ENCODE measurements around the gene ARID3A. TPM values are rescaled to one million over a fixed set of nuclear protein-coding genes. Genes with fewer than 3 reads are reported as not detected.

Gene ARID3A
- total and polyA plus RNA-seq, 2 of the 13 experiments (the other 11 are each of a cell fraction or from before 2014, with no cell fraction given), result 71.3 to 77.9 TPM

DNA sequence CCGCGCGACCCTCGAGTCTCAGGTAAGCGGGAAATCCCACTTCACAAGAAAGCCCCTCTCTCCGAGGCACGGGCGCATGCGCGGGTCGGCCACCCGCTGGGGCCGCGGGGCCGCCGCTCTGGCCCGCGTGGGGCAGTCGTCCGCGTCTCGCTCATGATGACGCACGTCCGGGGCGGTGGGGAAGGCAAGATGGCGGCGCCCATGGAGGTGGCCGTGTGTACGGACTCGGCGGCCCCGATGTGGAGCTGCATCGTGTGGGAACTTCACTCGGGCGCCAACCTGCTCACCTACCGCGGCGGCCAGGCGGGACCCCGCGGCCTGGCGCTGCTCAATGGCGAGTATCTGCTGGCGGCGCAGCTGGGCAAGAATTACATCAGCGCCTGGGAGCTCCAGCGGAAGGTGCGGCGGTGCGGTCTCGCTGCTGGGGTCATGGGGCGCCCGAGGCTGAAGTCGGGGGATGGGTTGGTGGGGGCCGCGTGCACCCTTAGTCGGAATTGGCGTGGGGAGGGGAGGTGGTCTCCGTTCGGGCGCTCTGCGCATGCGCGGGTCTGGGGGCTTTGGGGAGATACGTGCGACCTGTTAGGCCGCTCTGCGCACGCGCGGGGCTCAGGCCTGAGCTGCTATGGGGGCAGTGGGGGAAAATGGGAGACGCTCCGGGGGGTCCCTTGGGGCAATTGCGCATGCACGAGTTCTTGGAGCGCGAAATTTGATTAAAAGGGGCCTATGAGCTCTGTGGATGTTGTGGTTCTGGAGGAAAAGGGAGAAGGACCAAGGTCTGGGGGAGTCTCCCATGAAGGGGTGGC is 58.5 kb downstream of the ARID3A start, which contains the start of gene WDR18 (continued):
- TF ChIP-seq, protein P1, sequence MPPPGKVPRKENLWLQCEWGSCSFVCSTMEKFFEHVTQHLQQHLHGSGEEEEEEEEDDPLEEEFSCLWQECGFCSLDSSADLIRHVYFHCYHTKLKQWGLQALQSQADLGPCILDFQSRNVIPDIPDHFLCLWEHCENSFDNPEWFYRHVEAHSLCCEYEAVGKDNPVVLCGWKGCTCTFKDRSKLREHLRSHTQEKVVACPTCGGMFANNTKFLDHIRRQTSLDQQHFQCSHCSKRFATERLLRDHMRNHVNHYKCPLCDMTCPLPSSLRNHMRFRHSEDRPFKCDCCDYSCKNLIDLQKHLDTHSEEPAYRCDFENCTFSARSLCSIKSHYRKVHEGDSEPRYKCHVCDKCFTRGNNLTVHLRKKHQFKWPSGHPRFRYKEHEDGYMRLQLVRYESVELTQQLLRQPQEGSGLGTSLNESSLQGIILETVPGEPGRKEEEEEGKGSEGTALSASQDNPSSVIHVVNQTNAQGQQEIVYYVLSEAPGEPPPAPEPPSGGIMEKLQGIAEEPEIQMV (CRISPR knock-in tag; IDR thresholded peaks at IDR 0.05; ENCODE audit: low read depth), result peak; percentile 65; the same call in 1 of the 2 replicates
- TF ChIP-seq MLLT10 (CRISPR knock-in tag; IDR thresholded peaks at IDR 0.05), result no peak
- no peak for TF ChIP-seq ARID2 (CRISPR knock-in tag; IDR thresholded peaks at IDR 0.05; ENCODE audit: borderline replicate concordance)
- peak; percentile 79; the same call in 1 of the 2 replicates for TF ChIP-seq RFXANK (CRISPR knock-in tag; IDR thresholded peaks at IDR 0.05)
- TF ChIP-seq, protein P2, sequence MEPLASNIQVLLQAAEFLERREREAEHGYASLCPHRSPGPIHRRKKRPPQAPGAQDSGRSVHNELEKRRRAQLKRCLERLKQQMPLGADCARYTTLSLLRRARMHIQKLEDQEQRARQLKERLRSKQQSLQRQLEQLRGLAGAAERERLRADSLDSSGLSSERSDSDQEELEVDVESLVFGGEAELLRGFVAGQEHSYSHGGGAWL (CRISPR knock-in tag; IDR thresholded peaks at IDR 0.05), result peak; percentile 78
- no peak; the same call in 1 of the 2 replicates for TF ChIP-seq ZMYM3 (CRISPR knock-in tag; IDR thresholded peaks at IDR 0.05)
- TF ChIP-seq, protein P3, sequence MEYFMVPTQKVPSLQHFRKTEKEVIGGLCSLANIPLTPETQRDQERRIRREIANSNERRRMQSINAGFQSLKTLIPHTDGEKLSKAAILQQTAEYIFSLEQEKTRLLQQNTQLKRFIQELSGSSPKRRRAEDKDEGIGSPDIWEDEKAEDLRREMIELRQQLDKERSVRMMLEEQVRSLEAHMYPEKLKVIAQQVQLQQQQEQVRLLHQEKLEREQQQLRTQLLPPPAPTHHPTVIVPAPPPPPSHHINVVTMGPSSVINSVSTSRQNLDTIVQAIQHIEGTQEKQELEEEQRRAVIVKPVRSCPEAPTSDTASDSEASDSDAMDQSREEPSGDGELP (IDR thresholded peaks at IDR 0.05; ENCODE audit: borderline replicate concordance, low read depth), result peak; percentile 49; the same call in 1 of the 2 replicates
- no peak for TF ChIP-seq ZNF121 (CRISPR knock-in tag; IDR thresholded peaks at IDR 0.05)
- TF ChIP-seq THYN1 (CRISPR knock-in tag; IDR thresholded peaks at IDR 0.05; ENCODE audit: borderline replicate concordance, low read depth), result no peak
- TF ChIP-seq ZNF576 (CRISPR knock-in tag; IDR thresholded peaks at IDR 0.05), result no peak
- TF ChIP-seq NCOR1 (IDR thresholded peaks at IDR 0.05; ENCODE audit: borderline replicate concordance, low read length), result no peak
- peak; percentile 94 for TF ChIP-seq SRY (CRISPR knock-in tag; IDR thresholded peaks at IDR 0.05)
- peak; percentile 96 for TF ChIP-seq ZFP82 (CRISPR knock-in tag; IDR thresholded peaks at IDR 0.05; ENCODE audit: borderline replicate concordance)
- peak; percentile 49; the same call in 1 of the 2 replicates for TF ChIP-seq ZNF354B (CRISPR knock-in tag; IDR thresholded peaks at IDR 0.05)
- no peak for TF ChIP-seq CENPX (CRISPR knock-in tag; IDR thresholded peaks at IDR 0.05)
- TF ChIP-seq BRD4 (CRISPR knock-in tag; IDR thresholded peaks at IDR 0.05), result peak; percentile 90
- TF ChIP-seq ZNF549 (CRISPR knock-in tag; IDR thresholded peaks at IDR 0.05), result no peak
- TF ChIP-seq ZKSCAN1 (IDR thresholded peaks at IDR 0.05; ENCODE audit: low read length), result no peak
- no peak for TF ChIP-seq MEIS2 (CRISPR knock-in tag; IDR thresholded peaks at IDR 0.05)
- no peak for TF ChIP-seq ZNF101 (CRISPR knock-in tag; IDR thresholded peaks at IDR 0.05; ENCODE audit: borderline replicate concordance, low read depth)
- no peak for TF ChIP-seq ZNF431 (CRISPR knock-in tag; IDR thresholded peaks at IDR 0.05; ENCODE audit: borderline replicate concordance, low read depth)
- no peak for TF ChIP-seq ZNF740 (CRISPR knock-in tag; IDR thresholded peaks at IDR 0.05)
- TF ChIP-seq ZNF253 (CRISPR knock-in tag; IDR thresholded peaks at IDR 0.05; ENCODE audit: borderline replicate concordance), result no peak; the same call in 1 of the 2 replicates
- peak; percentile 37; the same call in 1 of the 2 replicates for TF ChIP-seq ETV5 (CRISPR knock-in tag; IDR thresholded peaks at IDR 0.05; ENCODE audit: borderline replicate concordance)
- TF ChIP-seq HMG20A (CRISPR knock-in tag; IDR thresholded peaks at IDR 0.05; ENCODE audit: borderline replicate concordance), result no peak
- peak; percentile 79; the same call in 1 of the 2 replicates for TF ChIP-seq ZNF709 (CRISPR knock-in tag; IDR thresholded peaks at IDR 0.05)
- no peak for TF ChIP-seq MBNL3 (CRISPR knock-in tag; conservative IDR thresholded peaks at IDR 0.05)
- TF ChIP-seq ZNF720 (CRISPR knock-in tag; IDR thresholded peaks at IDR 0.05), result no peak
- no peak for TF ChIP-seq ZNF563 (CRISPR knock-in tag; IDR thresholded peaks at IDR 0.05)

Measured in HepG2 (cell line).